ENCODE data around the gene MCM3AP. TPM values are rescaled to one million over a fixed set of nuclear protein-coding genes. Genes with fewer than 3 reads are reported as not detected.

Gene MCM3AP
- total RNA-seq, 1 experiment from 2014 or later: 88.4 TPM

DNA sequence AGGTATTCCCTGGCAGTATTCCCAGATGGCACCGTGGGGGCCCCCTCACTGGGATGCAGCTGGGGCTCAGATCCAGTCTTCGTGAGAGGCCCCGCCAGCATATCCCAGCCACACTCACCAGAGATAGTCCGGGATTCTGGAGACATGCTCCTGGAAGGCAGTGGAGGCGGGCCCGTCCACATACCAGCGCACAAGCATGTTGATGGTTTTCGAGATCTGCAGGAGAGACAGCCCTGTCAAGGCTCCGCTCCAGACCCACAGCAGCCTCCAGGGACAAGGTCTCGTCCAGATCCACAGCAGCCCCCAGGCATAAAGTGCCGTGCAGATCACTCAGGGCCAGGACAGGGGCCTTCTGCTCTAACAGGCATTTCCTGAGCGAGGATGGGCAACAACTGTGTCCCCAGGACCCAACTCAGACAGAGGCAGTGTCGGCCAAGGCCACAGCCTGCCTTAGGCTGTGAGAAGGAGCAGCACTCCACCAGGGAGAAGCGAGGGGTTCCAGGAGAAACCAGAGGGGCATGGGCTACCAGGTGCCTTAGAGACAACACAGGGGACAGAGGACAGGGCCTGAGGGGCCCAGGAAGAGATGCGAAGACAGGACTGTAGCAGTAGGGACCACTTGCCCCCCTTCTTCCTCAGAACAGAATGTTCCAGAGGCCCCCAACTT is 71.7 kb downstream of the MCM3AP start (continued):
- no peak for TF ChIP-seq EGR1 (IDR thresholded peaks at IDR 0.05; ENCODE audit: low read depth)

DNA sequence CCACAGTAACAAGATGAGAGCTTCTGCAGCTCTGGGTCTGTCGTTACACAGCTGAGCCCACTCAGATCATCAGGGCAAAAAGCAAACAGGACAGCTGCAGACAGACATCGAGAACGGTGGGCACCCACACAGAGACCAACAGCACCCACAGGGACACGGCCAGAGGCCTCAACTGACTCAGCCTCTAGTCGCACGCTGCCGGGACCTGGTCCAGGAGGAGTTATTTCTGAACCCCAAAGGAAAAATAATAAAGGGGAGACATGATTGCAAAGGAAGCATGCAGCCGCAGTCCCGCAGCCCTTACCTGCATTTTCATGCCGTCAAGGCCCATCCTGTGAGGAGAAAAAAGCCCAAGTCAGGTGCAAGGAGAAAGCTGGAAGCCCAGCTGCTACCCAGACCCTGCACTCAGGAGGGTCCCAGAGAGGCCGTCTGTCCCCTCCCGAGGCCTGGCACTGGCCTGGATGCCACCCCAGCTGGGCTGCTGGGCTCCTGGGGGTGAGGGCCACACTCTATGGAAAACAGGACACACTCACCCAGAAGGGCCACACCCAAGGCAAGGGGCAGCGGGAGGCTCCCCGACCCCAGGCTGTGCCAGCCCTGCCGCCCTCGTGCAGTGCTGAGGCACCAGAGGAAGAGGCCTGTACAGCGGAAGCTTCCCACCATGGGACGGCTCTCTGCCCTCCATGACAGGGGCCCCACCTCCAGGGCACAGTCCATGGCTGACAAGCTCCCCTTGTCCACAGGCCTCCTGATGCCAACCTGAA is 72.5 kb downstream of the MCM3AP start:
- intact Hi-C loops (cut with micrococcal nuclease): loop anchor here (5.0 kb wide), 2 partner anchors 66 to 241 kb away; no protein-coding TSS in a partner anchor
- RAD21 ChIA-PET (ENCODE audit: low non-redundant PET in 1 of 2, low total read pairs in 2 of 2, uncharacterized antibody in 2 of 2, unreplicated experiment in 2 of 2): no interaction called here

More for the DNA sequence above, 72.5 kb downstream of the MCM3AP start:
- CTCF ChIA-PET: no interaction called here
- no peak overlapping the region for H3K27ac ChIP-seq (ENCODE audit: low read depth, low read length)
- no peak overlapping the region for H3K9ac ChIP-seq (ENCODE audit: low read length)
- H3K27me3 ChIP-seq (ENCODE audit: insufficient read depth, low read length): no peaks in the 10 kb centered on the region
- no peaks in the 10 kb centered on the region for H3K9me3 ChIP-seq (ENCODE audit: control insufficient read depth in 1 of 2, insufficient read depth in 1 of 2, low read depth in 1 of 2, low read length in 2 of 2)
- H3K79me2 ChIP-seq (ENCODE audit: insufficient read depth, low read length): no peaks in the 10 kb centered on the region
- H2AFZ ChIP-seq (ENCODE audit: low read depth, low read length, poor library complexity, severe bottlenecking): no peak overlapping the region
- H3K4me2 ChIP-seq (ENCODE audit: low read length): no peak overlapping the region
- no peak for DNase-seq (ENCODE audit: low read depth, low spot score)
- POLR2A ChIA-PET: no interaction called here
- H4K20me1 ChIP-seq (ENCODE audit: insufficient read depth): no peaks in the 10 kb centered on the region
- no peaks in the 10 kb centered on the region for H3K9me2 ChIP-seq (ENCODE audit: insufficient read depth)
- no TSS peak for BruUV-seq (replicated peaks)
- H3K36me3 ChIP-seq (ENCODE audit: control insufficient read depth in 1 of 2, insufficient read depth in 2 of 2, low read length in 2 of 2): no peaks in the 10 kb centered on the region
- TF ChIP-seq ZNF274 (IDR thresholded peaks at IDR 0.05; ENCODE audit: low read depth, low read length): no peak
- no peak for TF ChIP-seq SIN3A (IDR thresholded peaks at IDR 0.05; ENCODE audit: low read depth)
- TF ChIP-seq EZH2 (IDR thresholded peaks at IDR 0.05): no peak
- no peak for TF ChIP-seq JUND (IDR thresholded peaks at IDR 0.05)
- TF ChIP-seq, protein P1, sequence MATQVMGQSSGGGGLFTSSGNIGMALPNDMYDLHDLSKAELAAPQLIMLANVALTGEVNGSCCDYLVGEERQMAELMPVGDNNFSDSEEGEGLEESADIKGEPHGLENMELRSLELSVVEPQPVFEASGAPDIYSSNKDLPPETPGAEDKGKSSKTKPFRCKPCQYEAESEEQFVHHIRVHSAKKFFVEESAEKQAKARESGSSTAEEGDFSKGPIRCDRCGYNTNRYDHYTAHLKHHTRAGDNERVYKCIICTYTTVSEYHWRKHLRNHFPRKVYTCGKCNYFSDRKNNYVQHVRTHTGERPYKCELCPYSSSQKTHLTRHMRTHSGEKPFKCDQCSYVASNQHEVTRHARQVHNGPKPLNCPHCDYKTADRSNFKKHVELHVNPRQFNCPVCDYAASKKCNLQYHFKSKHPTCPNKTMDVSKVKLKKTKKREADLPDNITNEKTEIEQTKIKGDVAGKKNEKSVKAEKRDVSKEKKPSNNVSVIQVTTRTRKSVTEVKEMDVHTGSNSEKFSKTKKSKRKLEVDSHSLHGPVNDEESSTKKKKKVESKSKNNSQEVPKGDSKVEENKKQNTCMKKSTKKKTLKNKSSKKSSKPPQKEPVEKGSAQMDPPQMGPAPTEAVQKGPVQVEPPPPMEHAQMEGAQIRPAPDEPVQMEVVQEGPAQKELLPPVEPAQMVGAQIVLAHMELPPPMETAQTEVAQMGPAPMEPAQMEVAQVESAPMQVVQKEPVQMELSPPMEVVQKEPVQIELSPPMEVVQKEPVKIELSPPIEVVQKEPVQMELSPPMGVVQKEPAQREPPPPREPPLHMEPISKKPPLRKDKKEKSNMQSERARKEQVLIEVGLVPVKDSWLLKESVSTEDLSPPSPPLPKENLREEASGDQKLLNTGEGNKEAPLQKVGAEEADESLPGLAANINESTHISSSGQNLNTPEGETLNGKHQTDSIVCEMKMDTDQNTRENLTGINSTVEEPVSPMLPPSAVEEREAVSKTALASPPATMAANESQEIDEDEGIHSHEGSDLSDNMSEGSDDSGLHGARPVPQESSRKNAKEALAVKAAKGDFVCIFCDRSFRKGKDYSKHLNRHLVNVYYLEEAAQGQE (IDR thresholded peaks at IDR 0.05; ENCODE audit: low read depth): no peak
- TF ChIP-seq TCF7L2 (IDR thresholded peaks at IDR 0.05; ENCODE audit: borderline replicate concordance, extremely low read depth, insufficient read depth, insufficient read length): no peak
- TF ChIP-seq ZFX (IDR thresholded peaks at IDR 0.05): no peak
- no peak for TF ChIP-seq CEBPB (IDR thresholded peaks at IDR 0.05; ENCODE audit: low read depth)
- no peak for TF ChIP-seq YY1 (IDR thresholded peaks at IDR 0.05; ENCODE audit: extremely low read depth, insufficient replicate concordance, low read depth, low read length)
- no peak for TF ChIP-seq EGR1 (IDR thresholded peaks at IDR 0.05; ENCODE audit: low read depth)
- TF ChIP-seq POLR2A (IDR thresholded peaks at IDR 0.05; ENCODE audit: borderline replicate concordance, extremely low read depth, insufficient read depth, insufficient read length): no peak
- TF ChIP-seq, protein P2, sequence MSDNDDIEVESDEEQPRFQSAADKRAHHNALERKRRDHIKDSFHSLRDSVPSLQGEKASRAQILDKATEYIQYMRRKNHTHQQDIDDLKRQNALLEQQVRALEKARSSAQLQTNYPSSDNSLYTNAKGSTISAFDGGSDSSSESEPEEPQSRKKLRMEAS (IDR thresholded peaks at IDR 0.05): no peak
- no peak for TF ChIP-seq SRF (IDR thresholded peaks at IDR 0.05; ENCODE audit: low read depth)
- no peak for TF ChIP-seq RAD21 (IDR thresholded peaks at IDR 0.05; ENCODE audit: low read depth)
- TF ChIP-seq SP1 (IDR thresholded peaks at IDR 0.05; ENCODE audit: low read depth): no peak
- TF ChIP-seq FOSL1 (IDR thresholded peaks at IDR 0.05; ENCODE audit: low read depth): no peak
- no peak for TF ChIP-seq CBX3 (IDR thresholded peaks at IDR 0.05; ENCODE audit: low read depth)
- no peak for TF ChIP-seq EZH2phosphoT487 (IDR thresholded peaks at IDR 0.05; ENCODE audit: borderline replicate concordance)
- no peaks in the 10 kb centered on the region for H3K4me1 ChIP-seq (ENCODE audit: control insufficient read depth in 1 of 2, insufficient read depth in 2 of 2, low read length in 2 of 2)
- no peak for ATAC-seq
- no peak overlapping the region for H3K4me3 ChIP-seq (replicated peaks in 1 of 2; ENCODE audit: low read depth in 1 of 2, low read length in 2 of 2)
